GM21360 (cell line): Measurements from ENCODE around the gene ILDR2.
"Not testable (repeated sequence)": the region's sequence is repeated elsewhere in the genome, so short reads cannot be mapped to it uniquely, and the experiment has no call there.

ENCODE experiments used
- ATAC-seq: cut with Tn5 transposase; IDR thresholded peaks from one replicate; pipeline ENCODE4 v1.9.1; 2021; ENCODE audit warnings: mild to moderate bottlenecking, moderate library complexity; ENCODE audit not compliant: unreplicated experiment

The ILDR2 gene

GRCh38 chr1:166895766-166896165 is 79.6 kb downstream of the ILDR2 start:
- ATAC-seq, result no peak

DNA sequence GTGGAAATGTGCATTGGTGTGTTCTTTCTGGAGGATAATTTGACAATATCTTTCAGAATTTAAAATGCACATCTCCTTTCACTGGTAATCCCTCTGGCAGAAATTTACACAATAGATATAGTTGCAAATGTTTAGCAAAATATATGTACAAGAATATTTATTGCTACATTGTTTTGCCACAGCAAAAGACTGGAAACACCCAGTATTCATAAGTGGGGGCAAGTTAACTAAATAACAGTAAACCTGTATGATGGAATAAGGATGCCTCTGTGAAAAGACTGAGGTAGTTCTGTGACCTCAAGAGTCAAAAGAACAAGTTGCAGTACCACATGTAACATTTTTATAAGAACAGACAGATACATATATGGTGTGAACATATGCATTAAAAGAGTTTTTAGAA is 85.6 kb downstream of the ILDR2 start:
- no peak for ATAC-seq

- no peak for ATAC-seq
Measured at GRCh38 chr1:166888373-166889111, 86.8 kb downstream of the ILDR2 start.

DNA sequence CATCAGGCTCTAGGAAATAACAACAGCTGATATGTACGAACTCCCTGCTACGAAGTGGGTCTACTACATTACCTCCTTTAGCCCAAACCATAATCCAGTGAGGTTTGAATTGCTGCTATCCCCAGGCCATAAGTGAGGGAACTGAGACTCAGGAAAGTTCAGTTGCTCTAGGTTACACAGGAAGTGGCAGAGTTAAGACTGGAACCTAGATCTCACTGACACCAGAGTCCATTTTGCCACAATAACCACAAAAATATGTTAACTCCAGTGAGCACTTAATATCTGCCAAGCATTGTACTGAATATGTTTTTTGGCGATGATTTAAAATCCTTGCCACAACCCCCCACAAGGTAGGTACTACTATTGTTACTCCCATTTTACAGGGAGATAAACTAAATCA is 90.4 kb downstream of the ILDR2 start:
- ATAC-seq, result no peak

GRCh38 chr1:166884040-166884642 is 91.2 kb downstream of the ILDR2 start:
- no peak for ATAC-seq

DNA sequence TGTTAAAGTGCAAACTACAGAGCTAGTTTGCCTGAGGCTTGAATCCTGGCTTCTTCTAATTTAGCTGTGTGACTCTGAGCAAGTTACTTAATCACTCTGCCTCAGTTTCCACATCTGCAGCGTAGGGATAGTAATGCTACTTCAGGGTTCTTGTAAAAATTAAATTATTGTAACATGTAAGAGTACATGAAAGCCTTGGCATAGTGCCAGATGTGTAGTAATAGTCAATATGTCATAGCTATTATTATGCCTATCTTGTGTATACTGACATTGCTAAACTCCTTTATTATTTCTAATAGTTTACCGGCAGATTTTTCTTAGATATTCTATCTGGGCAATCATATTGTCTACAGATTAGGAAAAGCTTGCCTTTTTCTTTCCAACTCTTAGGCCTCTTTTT is 92.4 kb downstream of the ILDR2 start:
- no peak for ATAC-seq

DNA sequence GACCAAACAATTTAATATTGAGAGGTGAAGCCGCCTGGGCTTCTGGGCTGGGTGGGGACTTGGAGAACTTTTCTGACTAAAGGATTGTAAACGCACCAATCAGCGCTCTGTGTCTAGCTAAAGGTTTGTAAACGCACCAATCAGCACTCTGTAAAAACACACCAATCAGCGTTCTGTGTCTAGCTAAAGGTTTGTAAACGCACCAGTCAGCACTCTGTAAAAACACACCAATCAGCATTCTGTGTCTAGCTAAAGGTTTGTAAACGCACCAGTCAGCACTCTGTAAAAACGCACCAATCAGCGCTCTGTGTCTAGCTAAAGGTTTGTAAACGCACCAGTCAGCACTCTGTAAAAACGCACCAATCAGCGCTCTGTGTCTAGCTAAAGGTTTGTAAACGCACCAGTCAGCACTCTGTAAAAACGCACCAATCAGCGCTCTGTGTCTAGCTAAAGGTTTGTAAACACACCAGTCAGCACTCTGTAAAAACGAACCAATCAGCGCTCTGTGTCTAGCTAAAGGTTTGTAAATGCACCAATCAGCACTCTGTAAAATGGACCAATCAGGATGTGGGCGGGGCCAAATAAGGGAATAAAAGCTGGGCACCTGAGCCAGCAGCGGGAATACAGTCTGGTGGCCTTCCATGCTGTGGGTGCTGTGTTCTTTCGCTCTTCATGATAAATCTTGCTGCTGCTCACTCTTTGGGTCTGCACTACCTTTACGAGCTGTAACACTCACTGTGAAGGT is 97.0 kb downstream of the ILDR2 start:
- not testable (repeated sequence) for ATAC-seq

GRCh38 chr1:166876540-166876838 is 98.9 kb downstream of the ILDR2 start:
- ATAC-seq, result no peak

- ATAC-seq, result peak; percentile 92
Measured at GRCh38 chr1:166875734-166876539, 99.4 kb downstream of the ILDR2 start, which contains the start of gene TADA1. Gene TADA1 (minus strand): TSS chr1:166876264. CDS start chr1:166876233, 31 bp downstream.

DNA sequence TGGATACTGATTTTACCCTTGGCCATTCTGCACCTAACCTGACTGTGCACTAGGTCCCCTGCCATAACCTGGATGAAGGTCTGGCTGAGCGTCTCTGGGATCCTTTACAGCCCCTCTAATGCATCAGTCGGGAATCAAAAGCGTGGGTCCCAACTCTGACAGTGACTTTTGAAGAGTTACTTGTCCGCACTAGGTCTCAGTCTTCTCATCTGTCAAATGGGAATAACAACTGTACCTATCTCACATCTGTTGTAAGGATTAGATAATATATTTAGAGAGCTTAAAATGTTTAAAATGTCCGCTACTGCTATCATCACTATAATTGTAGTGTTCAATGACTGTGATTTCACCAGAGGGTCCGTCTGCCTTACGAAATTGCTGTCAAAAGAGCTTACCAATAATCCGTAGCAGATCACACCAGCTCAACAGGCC is 100.0 kb downstream of the ILDR2 start:
- ATAC-seq, result no peak

GRCh38 chr1:166874464-166874863 is 100.9 kb downstream of the ILDR2 start:
- no peak for ATAC-seq

DNA sequence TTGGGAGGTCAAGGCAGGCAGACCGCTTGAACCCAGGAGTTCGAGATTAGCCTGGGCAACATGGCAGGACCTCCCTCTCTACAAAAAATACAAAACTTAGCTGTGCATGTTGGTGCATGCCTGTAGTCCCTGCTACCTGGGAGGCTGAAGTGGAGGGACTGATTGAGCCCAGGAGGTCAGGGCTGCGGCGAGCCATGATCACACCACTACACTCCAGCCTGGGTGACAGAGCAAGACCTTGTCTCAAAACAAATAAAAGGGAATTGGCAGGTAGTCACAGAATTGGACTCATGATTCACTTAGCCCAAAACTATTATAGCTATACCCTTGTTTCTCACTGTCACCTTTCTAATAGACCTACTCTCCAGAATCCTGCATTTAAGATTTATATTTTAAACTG is 104.8 kb downstream of the ILDR2 start:
- no peak for ATAC-seq

DNA sequence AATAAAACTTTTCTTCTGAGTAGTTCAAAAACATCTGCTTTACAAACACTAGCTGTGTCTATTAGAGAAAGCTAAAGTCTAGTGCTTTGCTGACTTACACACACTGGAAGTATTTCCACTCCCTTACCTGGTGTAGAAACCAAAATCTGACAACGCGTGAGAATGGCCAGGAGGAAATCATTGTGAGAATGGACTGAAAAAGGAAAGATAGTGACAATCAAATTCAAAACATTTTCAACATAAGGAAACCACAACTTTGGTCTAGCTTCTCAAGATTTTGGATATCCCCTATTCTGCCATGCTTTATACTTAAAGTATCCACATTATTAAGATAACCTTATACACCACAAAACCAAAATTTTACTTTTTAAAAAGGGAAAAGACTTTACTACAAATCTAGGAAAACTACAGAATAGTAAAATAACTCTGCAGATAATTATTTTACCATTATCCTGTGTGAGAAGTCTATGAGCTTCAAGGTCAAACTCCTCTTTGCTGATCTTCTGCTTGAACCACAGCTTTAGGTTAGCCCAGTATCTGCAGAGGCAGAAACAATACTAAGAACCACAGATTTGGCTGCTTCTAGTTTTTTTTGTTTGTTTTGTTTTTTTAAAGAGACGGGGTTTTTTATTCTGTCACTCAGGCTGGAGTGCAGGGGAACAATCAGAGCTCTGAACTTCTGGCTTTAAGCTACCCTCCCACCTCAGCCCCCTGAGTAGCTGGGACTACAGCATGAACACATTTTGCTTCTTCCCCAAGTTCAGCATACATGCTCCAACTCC is 105.8 kb downstream of the ILDR2 start:
- ATAC-seq, result no peak

DNA sequence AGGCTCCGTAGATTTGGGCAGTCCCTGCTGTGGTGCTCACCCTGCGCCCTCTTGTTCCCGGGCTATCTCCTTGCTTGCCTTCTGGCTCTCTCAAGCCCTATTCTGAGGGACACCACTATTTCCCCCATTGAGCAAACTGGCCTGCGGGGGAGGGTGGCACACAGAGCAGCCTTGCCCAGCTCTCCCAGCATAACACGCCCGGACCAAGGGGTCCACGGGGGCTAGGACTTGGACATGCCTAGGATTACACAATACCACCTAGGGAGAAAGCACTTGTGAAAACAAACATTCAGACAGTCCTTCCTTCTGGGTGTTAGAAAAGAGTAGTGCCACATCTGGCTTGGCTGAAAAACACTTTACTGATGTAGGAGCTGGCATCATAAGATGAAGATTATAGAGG is 106.7 kb downstream of the ILDR2 start:
- no peak for ATAC-seq

- ATAC-seq, result no peak
Measured at GRCh38 chr1:166865926-166866325, 109.4 kb downstream of the ILDR2 start.

DNA sequence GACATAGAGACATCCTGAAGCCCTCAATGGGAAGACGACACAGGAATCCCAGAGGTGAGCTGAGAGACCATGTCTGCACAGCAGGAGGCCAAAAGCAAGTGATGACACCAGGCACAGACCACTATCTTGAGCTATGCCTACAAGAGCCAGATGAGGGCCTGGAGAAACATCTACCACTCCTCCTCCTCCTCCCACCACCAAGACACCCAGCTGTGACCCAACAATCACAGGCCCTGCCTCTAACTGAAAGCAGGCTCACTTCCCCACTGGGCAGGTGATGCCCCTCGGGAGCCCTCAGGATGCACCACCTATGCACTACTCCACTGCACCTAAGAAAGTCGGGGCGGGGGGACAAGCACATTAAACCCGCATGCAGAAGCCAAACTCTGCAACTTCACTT is 115.7 kb downstream of the ILDR2 start:
- no peak for ATAC-seq

DNA sequence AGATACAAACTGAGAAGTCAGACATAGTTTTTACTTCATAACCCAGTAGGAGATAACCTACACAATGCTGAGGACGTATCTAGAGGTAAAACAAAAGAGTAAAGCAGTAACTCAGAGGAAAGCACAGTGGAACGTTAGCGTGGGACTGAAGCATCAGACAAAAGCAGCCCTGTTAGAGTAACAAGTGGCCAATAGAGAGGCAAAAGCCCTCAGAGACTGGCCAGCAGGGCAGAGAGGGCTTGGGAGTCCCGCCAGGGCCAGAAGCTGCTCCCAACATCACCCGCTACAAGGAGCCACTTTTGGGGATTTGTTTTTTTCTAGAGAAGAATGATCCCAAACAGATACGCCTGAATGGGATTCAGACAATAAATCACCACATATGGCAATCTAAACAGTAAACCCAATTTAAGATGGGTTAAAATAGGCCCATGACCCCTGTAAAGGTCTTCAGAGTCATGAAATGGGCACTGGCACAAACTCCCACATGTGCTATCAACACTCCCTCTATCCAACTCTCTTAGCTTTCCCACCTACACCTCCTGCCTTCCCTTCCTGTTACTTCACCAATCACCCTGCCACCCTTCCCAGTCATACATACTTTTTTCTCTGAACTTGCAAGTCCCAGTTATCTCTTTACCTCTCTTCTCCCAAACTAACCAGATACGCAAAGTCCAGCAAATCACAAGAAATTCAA is 116.5 kb downstream of the ILDR2 start:
- ATAC-seq, result no peak
